Liver (tissue), 9 donors: ENCODE measurements around the gene MARCHF10. TPM values are rescaled to one million over a fixed set of nuclear protein-coding genes. Genes with fewer than 3 reads are reported as not detected.

Source experiments
- DNase-seq: peaks from one replicate; pipeline ENCODE4 v3.0.0-alpha.2; 2017; ENCODE audit warnings: low spot score
- H3K27ac ChIP-seq, 2 donors: one replicate each; pipeline ENCODE4 v1.7.0; 2013; ENCODE audit warnings: inconsistent platforms in 2 of 2, low read length in 2 of 2, control low read depth in 1 of 2, low read depth in 1 of 2, mild to moderate bottlenecking in 1 of 2
- H3K27me3 ChIP-seq, 4 donors: one replicate each; pipeline versions ENCODE4 v1.6.1 to v1.7.0; 2013; ENCODE audit warnings: low read length in 3 of 4, inconsistent platforms in 1 of 4, mild to moderate bottlenecking in 1 of 4, moderate library complexity in 1 of 4; ENCODE audit not compliant: control insufficient read depth in 4 of 4, insufficient read depth in 4 of 4
- H3K36me3 ChIP-seq, 4 donors: one replicate each; pipeline versions ENCODE4 v1.6.1 to v1.7.0; 2013; ENCODE audit warnings: low read length in 3 of 4, mild to moderate bottlenecking in 3 of 4, low read depth in 1 of 4, moderate library complexity in 1 of 4; ENCODE audit not compliant: control insufficient read depth in 4 of 4, insufficient read depth in 3 of 4
- H3K4me1 ChIP-seq, 4 donors: one replicate each; pipeline versions ENCODE4 v1.6.1 to v1.7.0; 2013; ENCODE audit warnings: low read length in 3 of 4, mild to moderate bottlenecking in 3 of 4, moderate library complexity in 1 of 4; ENCODE audit not compliant: control insufficient read depth in 4 of 4, insufficient read depth in 4 of 4
- H3K4me3 ChIP-seq, 3 donors: one replicate each; pipeline versions ENCODE4 v1.6.1 to v1.7.0; 2013; ENCODE audit warnings: low read length in 3 of 3, control low read depth in 1 of 3, low read depth in 1 of 3, mild to moderate bottlenecking in 1 of 3
- H3K9ac ChIP-seq, 2 donors: one replicate each; pipeline ENCODE4 v1.7.0; 2013; ENCODE audit warnings: low read length in 2 of 2, mild to moderate bottlenecking in 2 of 2, moderate library complexity in 2 of 2, control low read depth in 1 of 2, low read depth in 1 of 2
- H3K9me3 ChIP-seq, 4 donors: one replicate each; pipeline versions ENCODE4 v1.6.1 to v1.7.0; 2013; ENCODE audit warnings: low read length in 3 of 4; ENCODE audit not compliant: control insufficient read depth in 4 of 4
- ATF3 ChIP-seq: IDR thresholded peaks from 2 replicates; pipeline ENCODE4 v1.6.1; 2016; ENCODE audit warnings: antibody characterized with exemption
- EGR1 ChIP-seq, 2 donors: IDR thresholded peaks; 2 replicates each; pipeline ENCODE4 v1.6.1; 2016 to 2018; ENCODE audit warnings: antibody characterized with exemption in 2 of 2, low read depth in 2 of 2
- FOXA1 ChIP-seq: IDR thresholded peaks from 2 replicates; pipeline ENCODE4 v1.6.1; 2016; ENCODE audit warnings: antibody characterized with exemption
- FOXA2 ChIP-seq: IDR thresholded peaks from 2 replicates; pipeline ENCODE4 v1.6.1; 2016; ENCODE audit warnings: antibody characterized with exemption
- GABPA ChIP-seq, 2 donors: IDR thresholded peaks in 1 of 2; conservative IDR thresholded peaks in 1 of 2; 2 replicates each; pipeline ENCODE4 v1.6.1; 2016; ENCODE audit warnings: antibody characterized with exemption in 2 of 2, mild to moderate bottlenecking in 1 of 2, moderate library complexity in 1 of 2
- HNF4A ChIP-seq, 2 donors: conservative IDR thresholded peaks; 2 replicates each; pipeline ENCODE4 v1.6.1; 2016; ENCODE audit warnings: antibody characterized with exemption in 2 of 2, mild to moderate bottlenecking in 2 of 2
- HNF4G ChIP-seq: IDR thresholded peaks from 2 replicates; pipeline ENCODE4 v1.6.1; 2016; ENCODE audit warnings: antibody characterized with exemption
- JUND ChIP-seq, 2 donors: IDR thresholded peaks; 2 replicates each; pipeline ENCODE4 v1.6.1; 2016; ENCODE audit warnings: antibody characterized with exemption in 2 of 2
- MAX ChIP-seq: IDR thresholded peaks from 2 replicates; pipeline ENCODE4 v1.6.1; 2016; ENCODE audit warnings: antibody characterized with exemption
- NR2F2 ChIP-seq: IDR thresholded peaks from 2 replicates; pipeline ENCODE4 v1.6.1; 2016; ENCODE audit warnings: antibody characterized with exemption
- RAD21 ChIP-seq, 2 donors: IDR thresholded peaks; 2 replicates each; pipeline ENCODE4 v1.6.1; 2016; ENCODE audit warnings: antibody characterized with exemption in 2 of 2, mild to moderate bottlenecking in 2 of 2
- REST ChIP-seq: IDR thresholded peaks from 2 replicates; pipeline ENCODE4 v1.6.1; 2016; ENCODE audit warnings: antibody characterized with exemption, mild to moderate bottlenecking
- RXRA ChIP-seq, 2 donors: IDR thresholded peaks; 2 replicates each; pipeline ENCODE4 v1.6.1; 2017 to 2018; ENCODE audit warnings: antibody characterized with exemption in 2 of 2, mild to moderate bottlenecking in 1 of 2
- SP1 ChIP-seq: IDR thresholded peaks from 2 replicates; pipeline ENCODE4 v1.6.1; 2018; ENCODE audit warnings: antibody characterized with exemption, mild to moderate bottlenecking
- TAF1 ChIP-seq: conservative IDR thresholded peaks from 2 replicates; pipeline ENCODE4 v1.6.1; 2016; ENCODE audit warnings: antibody characterized with exemption, mild to moderate bottlenecking
- ZBTB33 ChIP-seq: IDR thresholded peaks from 2 replicates; pipeline ENCODE4 v1.6.1; 2016; ENCODE audit warnings: antibody characterized with exemption
- WGBS: extraction: QIAGEN DNeasy Blood & Tissue Kit; methylation state at CpG from one replicate; pipeline ENCODE4 v1.1.7; 2013; 5-methylcytosine and 5-hydroxymethylcytosine counted together
- polyA plus RNA-seq, 2 donors: library from polyadenylated mRNA; stranded (reverse) in 1 of 2; unstranded in 1 of 2; fragments of 200-250 nt in 1 of 2; fragments of >200 nt in 1 of 2; fragmentation: Nextera tagmentation in 1 of 2; extraction: Ambion mirVana in 1 of 2; gene quantifications; one replicate each; pipeline versions ENCODE4 v1.2.1 to v1.2.3, GENCODE V29; 2013 to 2015
- total RNA-seq, 2 donors: library from RNA; depleted of rRNA; stranded (reverse); fragments of >200 nt; gene quantifications; one replicate each; pipeline ENCODE4 v1.2.3, GENCODE V29; 2014
- TF ChIP-seq, protein P1 (sequence below): fragments of 150-350 bp; IDR thresholded peaks from 2 replicates; pipeline ENCODE4 v1.5.1; 2017; ENCODE audit warnings: improper control_type of control experiment, low read depth, low read length; ENCODE audit not compliant: missing input control
- donor health status: healthy.
- donor health status: healthy.
- donor health status: healthy.
- donor health status: healthy.
- donor health status: healthy.

The MARCHF10 gene
- total and polyA plus RNA-seq, 4 donors = not detected

DNA sequence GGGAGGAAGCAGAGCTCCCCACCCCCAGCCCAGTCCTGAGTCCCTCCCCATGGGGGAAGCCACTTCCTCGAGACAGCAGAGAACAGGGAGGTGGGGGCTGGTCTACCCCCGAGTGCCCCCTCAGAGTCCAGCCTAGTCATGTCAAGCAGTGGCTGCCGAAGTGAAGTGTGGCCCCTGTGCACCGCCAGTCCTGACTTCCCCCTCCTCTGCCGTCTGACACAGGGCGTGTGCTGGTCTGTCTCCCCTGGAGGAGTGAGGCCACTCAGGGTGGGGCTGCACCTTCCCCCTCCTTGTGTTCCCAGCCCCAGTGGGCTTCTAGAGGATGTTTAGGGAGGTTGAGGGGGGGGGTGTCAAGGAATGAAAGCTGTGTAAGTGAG lies 133.8 kb downstream of the MARCHF10 start:
- DNase-seq = no peak
- H3K4me3 ChIP-seq = no peak overlapping the region
- H3K36me3 ChIP-seq = no peaks in the 10 kb centered on the region
- no peaks in the 10 kb centered on the region for H3K27me3 ChIP-seq
- H3K27ac ChIP-seq = no peak overlapping the region
- WGBS = 60% methylated on average over 6 of the region's 6 CpGs
- TF ChIP-seq MAX (no peak), TAF1 (no peak), ATF3 (no peak), RXRA (IDR thresholded peaks at IDR 0.05) (no peak), NR2F2 (no peak), JUND (IDR thresholded peaks at IDR 0.05) (no peak), SP1 (no peak), RAD21 (IDR thresholded peaks at IDR 0.05) (no peak), FOXA1 (no peak), HNF4A (conservative IDR thresholded peaks at IDR 0.05) (no peak), EGR1 (IDR thresholded peaks at IDR 0.05; ENCODE audit: low read depth in 2 of 2) (no peak), HNF4G (no peak), REST (no peak), ZBTB33 (no peak), GABPA (IDR thresholded peaks at IDR 0.05 in 1 of 2, conservative IDR thresholded peaks at IDR 0.05 in 1 of 2) (no peak), FOXA2 (no peak)
- TF ChIP-seq, protein P1, sequence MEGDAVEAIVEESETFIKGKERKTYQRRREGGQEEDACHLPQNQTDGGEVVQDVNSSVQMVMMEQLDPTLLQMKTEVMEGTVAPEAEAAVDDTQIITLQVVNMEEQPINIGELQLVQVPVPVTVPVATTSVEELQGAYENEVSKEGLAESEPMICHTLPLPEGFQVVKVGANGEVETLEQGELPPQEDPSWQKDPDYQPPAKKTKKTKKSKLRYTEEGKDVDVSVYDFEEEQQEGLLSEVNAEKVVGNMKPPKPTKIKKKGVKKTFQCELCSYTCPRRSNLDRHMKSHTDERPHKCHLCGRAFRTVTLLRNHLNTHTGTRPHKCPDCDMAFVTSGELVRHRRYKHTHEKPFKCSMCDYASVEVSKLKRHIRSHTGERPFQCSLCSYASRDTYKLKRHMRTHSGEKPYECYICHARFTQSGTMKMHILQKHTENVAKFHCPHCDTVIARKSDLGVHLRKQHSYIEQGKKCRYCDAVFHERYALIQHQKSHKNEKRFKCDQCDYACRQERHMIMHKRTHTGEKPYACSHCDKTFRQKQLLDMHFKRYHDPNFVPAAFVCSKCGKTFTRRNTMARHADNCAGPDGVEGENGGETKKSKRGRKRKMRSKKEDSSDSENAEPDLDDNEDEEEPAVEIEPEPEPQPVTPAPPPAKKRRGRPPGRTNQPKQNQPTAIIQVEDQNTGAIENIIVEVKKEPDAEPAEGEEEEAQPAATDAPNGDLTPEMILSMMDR = no peak
- H3K9me3 ChIP-seq = no peaks in the 10 kb centered on the region
- no peak overlapping the region for H3K9ac ChIP-seq
- H3K4me1 ChIP-seq = no peaks in the 10 kb centered on the region
